HepG2 (cell line): Measurements from ENCODE around the gene IL1R1. TPM values are rescaled to one million over a fixed set of nuclear protein-coding genes. Genes with fewer than 3 reads are reported as not detected.
A peak's percentile ranks its signal among the peaks of the same experiment; 100 is the strongest.

Source experiments
- EP300 ChIP-seq, 3 experiments: sonication (generic) in 1 of 3; formaldehyde crosslinking in 1 of 3; IDR thresholded peaks; 2 replicates each; pipeline versions ENCODE4 v1.5.1 to v1.6.1; 2011 to 2020; ENCODE audit warnings: low read depth in 2 of 3, low read length in 2 of 3, borderline replicate concordance in 1 of 3, improper control_type of control experiment in 1 of 3, mild to moderate bottlenecking in 1 of 3, missing genetic modification reagents in 1 of 3, moderate library complexity in 1 of 3
- FOSL2 ChIP-seq: sonication (generic); formaldehyde crosslinking; IDR thresholded peaks from 2 replicates; pipeline ENCODE4 v1.4.0; 2020; ENCODE audit warnings: missing genetic modification reagents
- FOXA1 ChIP-seq, 2 experiments: fragments of 450-650 bp in 1 of 2; sonication (generic) in 1 of 2; formaldehyde crosslinking in 1 of 2; IDR thresholded peaks; 2 replicates each; pipeline versions ENCODE4 v1.4.0 to v1.6.1; 2016 to 2020; ENCODE audit warnings: missing genetic modification reagents in 1 of 2
- SIN3A ChIP-seq: IDR thresholded peaks from 2 replicates; pipeline ENCODE4 v1.6.1; 2011; ENCODE audit warnings: low read depth, mild to moderate bottlenecking, control low read depth, low read length, borderline replicate concordance
- ZBTB1 ChIP-seq: sonication (generic); formaldehyde crosslinking; IDR thresholded peaks from 2 replicates; pipeline ENCODE4 v1.4.0; 2020; ENCODE audit warnings: missing genetic modification reagents, borderline replicate concordance
- ZHX2 ChIP-seq, 2 experiments: sonication (generic) in 1 of 2; formaldehyde crosslinking in 1 of 2; IDR thresholded peaks; 2 replicates each; pipeline versions ENCODE4 v1.6.1 to v1.9.0; 2014 to 2022; ENCODE audit warnings: antibody characterized with exemption in 1 of 2, borderline replicate concordance in 1 of 2, inconsistent platforms in 1 of 2, low read depth in 1 of 2, missing genetic modification reagents in 1 of 2
- ZNF20 ChIP-seq: sonication (generic); formaldehyde crosslinking; IDR thresholded peaks from 2 replicates; pipeline ENCODE4 v1.4.0; 2020; ENCODE audit warnings: mild to moderate bottlenecking, moderate library complexity, missing genetic modification reagents
- ZNF543 ChIP-seq: sonication (generic); formaldehyde crosslinking; IDR thresholded peaks from 2 replicates; pipeline ENCODE4 v1.4.0; 2020; ENCODE audit warnings: mild to moderate bottlenecking, missing genetic modification reagents
- ZNF569 ChIP-seq: sonication (generic); formaldehyde crosslinking; IDR thresholded peaks from 2 replicates; pipeline ENCODE4 v1.5.0; 2020; ENCODE audit warnings: mild to moderate bottlenecking, missing genetic modification reagents, moderate library complexity, borderline replicate concordance
- ZZZ3 ChIP-seq: sonication (generic); formaldehyde crosslinking; IDR thresholded peaks from 2 replicates; pipeline ENCODE4 v1.4.0; 2020; ENCODE audit warnings: missing genetic modification reagents, mild to moderate bottlenecking, borderline replicate concordance
- polyA plus RNA-seq, 8 experiments: library from polyadenylated mRNA; depleted of rRNA in 3 of 8; stranded (reverse) in 7 of 8; unstranded in 1 of 8; fragments of >200 nt; fragmentation: Illumina TruSeq in 4 of 8; extraction: Trizol in 4 of 8; gene quantifications; 2 replicates each; pipeline versions ENCODE4 v1.2.1 to v1.2.3, GENCODE V29; 2011 to 2016; ENCODE audit warnings: low read depth in 4 of 8, missing spikeins in 1 of 8, mixed read lengths in 1 of 8; ENCODE audit not compliant: insufficient read depth in 1 of 8
- total RNA-seq, 5 experiments: library from RNA; depleted of rRNA; stranded (reverse); fragments of >200 nt; fragmentation: Illumina TruSeq; extraction: Trizol; gene quantifications; 2 replicates each; pipeline ENCODE4 v1.2.3, GENCODE V29; 2016; ENCODE audit warnings: low read depth in 1 of 5
- TF ChIP-seq, protein P1 (sequence below): sonication (generic); formaldehyde crosslinking; IDR thresholded peaks from 2 replicates; pipeline ENCODE4 v1.5.1; 2020; ENCODE audit warnings: missing genetic modification reagents, mild to moderate bottlenecking, borderline replicate concordance
- TF ChIP-seq, protein P2 (sequence below): sonication (generic); formaldehyde crosslinking; IDR thresholded peaks from 2 replicates; pipeline ENCODE4 v1.4.0; 2020; ENCODE audit warnings: missing genetic modification reagents
- TF ChIP-seq, protein P3 (sequence below): sonication (generic); formaldehyde crosslinking; IDR thresholded peaks from 2 replicates; pipeline ENCODE4 v1.4.0; 2020; ENCODE audit warnings: mild to moderate bottlenecking, missing genetic modification reagents

The IL1R1 gene
- total and polyA plus RNA-seq, 2 of the 13 experiments (the other 11 are each of a cell fraction or from before 2014, with no cell fraction given), result 38.0 to 93.1 TPM

DNA sequence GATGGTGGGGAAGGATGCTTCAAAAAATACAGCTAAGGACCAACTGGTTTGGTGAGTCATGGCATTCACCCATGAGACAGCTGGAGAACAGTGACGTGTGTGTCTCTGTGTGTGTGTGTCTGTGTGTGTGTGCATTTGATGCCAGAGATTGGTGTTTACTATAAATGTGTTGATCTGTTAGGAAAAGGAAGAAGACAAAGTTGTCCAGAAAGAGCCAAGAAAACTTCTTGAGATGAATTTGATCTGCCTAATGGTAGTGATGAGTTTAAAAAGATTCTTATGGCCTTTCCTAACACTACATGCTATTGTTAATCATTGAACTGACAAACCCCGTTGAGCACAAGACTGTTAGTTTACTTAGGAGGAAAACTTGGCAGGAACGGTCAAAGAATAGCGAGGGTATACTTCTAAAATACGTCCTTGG, 36.4 kb upstream of the IL1R1 start (continued):
- TF ChIP-seq ZHX2 (IDR thresholded peaks at IDR 0.05; ENCODE audit: low read depth), result no peak
- TF ChIP-seq ZHX2 (CRISPR knock-in tag; IDR thresholded peaks at IDR 0.05; ENCODE audit: borderline replicate concordance), result no peak
- peak in 1 of 2 experiments; percentile 64; a peak in 2 of 4 replicates for TF ChIP-seq EP300 (IDR thresholded peaks at IDR 0.05; ENCODE audit: low read depth in 2 of 2, low read length in 2 of 2)
- no peak for TF ChIP-seq EP300 (CRISPR knock-in tag; IDR thresholded peaks at IDR 0.05; ENCODE audit: borderline replicate concordance)
- no peak for TF ChIP-seq FOXA1 (IDR thresholded peaks at IDR 0.05)
- no peak; the same call in 1 of the 2 replicates for TF ChIP-seq FOXA1 (CRISPR knock-in tag; IDR thresholded peaks at IDR 0.05)
- TF ChIP-seq, protein P1, sequence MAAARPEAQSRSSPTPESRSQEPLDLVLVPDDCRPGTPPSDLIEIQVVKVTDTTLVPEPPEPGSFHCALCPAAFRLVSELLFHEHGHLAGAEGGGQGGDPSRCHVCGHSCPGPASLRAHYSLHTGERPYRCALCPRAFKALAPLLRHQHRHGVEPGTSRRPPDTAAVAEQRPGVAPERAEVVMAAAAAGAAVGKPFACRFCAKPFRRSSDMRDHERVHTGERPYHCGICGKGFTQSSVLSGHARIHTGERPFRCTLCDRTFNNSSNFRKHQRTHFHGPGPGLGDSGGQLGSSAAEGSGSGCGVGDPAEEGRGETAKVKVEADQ (CRISPR knock-in tag), result peak; percentile 51; the same call in 1 of the 2 replicates
- TF ChIP-seq SIN3A, result no peak
- TF ChIP-seq, protein P2, sequence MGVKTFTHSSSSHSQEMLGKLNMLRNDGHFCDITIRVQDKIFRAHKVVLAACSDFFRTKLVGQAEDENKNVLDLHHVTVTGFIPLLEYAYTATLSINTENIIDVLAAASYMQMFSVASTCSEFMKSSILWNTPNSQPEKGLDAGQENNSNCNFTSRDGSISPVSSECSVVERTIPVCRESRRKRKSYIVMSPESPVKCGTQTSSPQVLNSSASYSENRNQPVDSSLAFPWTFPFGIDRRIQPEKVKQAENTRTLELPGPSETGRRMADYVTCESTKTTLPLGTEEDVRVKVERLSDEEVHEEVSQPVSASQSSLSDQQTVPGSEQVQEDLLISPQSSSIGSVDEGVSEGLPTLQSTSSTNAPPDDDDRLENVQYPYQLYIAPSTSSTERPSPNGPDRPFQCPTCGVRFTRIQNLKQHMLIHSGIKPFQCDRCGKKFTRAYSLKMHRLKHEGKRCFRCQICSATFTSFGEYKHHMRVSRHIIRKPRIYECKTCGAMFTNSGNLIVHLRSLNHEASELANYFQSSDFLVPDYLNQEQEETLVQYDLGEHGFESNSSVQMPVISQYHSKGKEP (CRISPR knock-in tag), result peak; percentile 70; the same call in 1 of the 2 replicates
- TF ChIP-seq FOSL2, result peak; percentile 92
- TF ChIP-seq ZZZ3 (CRISPR knock-in tag), result no peak
- TF ChIP-seq, protein P3, sequence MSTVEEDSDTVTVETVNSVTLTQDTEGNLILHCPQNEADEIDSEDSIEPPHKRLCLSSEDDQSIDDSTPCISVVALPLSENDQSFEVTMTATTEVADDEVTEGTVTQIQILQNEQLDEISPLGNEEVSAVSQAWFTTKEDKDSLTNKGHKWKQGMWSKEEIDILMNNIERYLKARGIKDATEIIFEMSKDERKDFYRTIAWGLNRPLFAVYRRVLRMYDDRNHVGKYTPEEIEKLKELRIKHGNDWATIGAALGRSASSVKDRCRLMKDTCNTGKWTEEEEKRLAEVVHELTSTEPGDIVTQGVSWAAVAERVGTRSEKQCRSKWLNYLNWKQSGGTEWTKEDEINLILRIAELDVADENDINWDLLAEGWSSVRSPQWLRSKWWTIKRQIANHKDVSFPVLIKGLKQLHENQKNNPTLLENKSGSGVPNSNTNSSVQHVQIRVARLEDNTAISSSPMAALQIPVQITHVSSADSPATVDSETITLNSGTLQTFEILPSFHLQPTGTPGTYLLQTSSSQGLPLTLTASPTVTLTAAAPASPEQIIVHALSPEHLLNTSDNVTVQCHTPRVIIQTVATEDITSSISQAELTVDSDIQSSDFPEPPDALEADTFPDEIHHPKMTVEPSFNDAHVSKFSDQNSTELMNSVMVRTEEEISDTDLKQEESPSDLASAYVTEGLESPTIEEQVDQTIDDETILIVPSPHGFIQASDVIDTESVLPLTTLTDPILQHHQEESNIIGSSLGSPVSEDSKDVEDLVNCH, result no peak
- no peak for TF ChIP-seq ZNF20 (CRISPR knock-in tag)
- no peak for TF ChIP-seq ZNF569 (CRISPR knock-in tag)
- TF ChIP-seq ZNF543 (CRISPR knock-in tag), result no peak
- no peak for TF ChIP-seq ZBTB1 (CRISPR knock-in tag)
